ENCODE data around the gene CTXN3. TPM values are rescaled to one million over a fixed set of nuclear protein-coding genes. Genes with fewer than 3 reads are reported as not detected.
A peak's percentile ranks its signal among the peaks of the same experiment; 100 is the strongest.

CTXN3 gene
- total RNA-seq = not detected
- not detected for polyA plus RNA-seq (2013, experiment 1 of 2)
- not detected for polyA plus RNA-seq (2013, experiment 2 of 2)
- long read RNA-seq, experiment 1 = 0 reads
- long read RNA-seq, experiment 2 = 0 reads
- long read RNA-seq, experiment 3 = 0 reads
- long read RNA-seq, experiment 4 = 0 reads

- Histone ChIP-seq H3K9ac (ENCODE audit: extremely low read depth, low read length, poor library complexity, severe bottlenecking) (no peak within 1 kb of the TSS), H3K27me3 (ENCODE audit: control insufficient read depth, insufficient read depth, low read length, poor library complexity, severe bottlenecking) (no peaks in the 10 kb centered on the region), H3K4me3 (ENCODE audit: low read length) (no peak within 1 kb of the TSS), H3K9me3 (ENCODE audit: control insufficient read depth, low read length) (no peaks in the 10 kb centered on the region), H3K27ac (ENCODE audit: low read depth, low read length) (no peak within 1 kb of the TSS), H3K36me3 (ENCODE audit: control insufficient read depth, insufficient read depth, low read length) (no peaks in the 10 kb centered on the region), H3K4me1 (ENCODE audit: control insufficient read depth, insufficient read depth, low read length) (peaks cover 11% of the 10 kb centered on the region)
- H3K4me3 Mint-ChIP-seq = no peak within 1 kb of the TSS
- no peak for DNase-seq
- H3K27ac Mint-ChIP-seq = no peak within 1 kb of the TSS
- no peaks in the 10 kb centered on the region for H3K9me3 Mint-ChIP-seq
- no peaks in the 10 kb centered on the region for H3K36me3 Mint-ChIP-seq (ENCODE audit: low read depth)
- TF ChIP-seq CTCF (conservative IDR thresholded peaks at IDR 0.05) = no peak
- WGBS, 2 experiments (ENCODE audit: insufficient coverage in 1 of 2, insufficient read length in 1 of 2) = 60 to 71% methylated on average over 7 of the region's 7 CpGs
- H3K27me3 Mint-ChIP-seq (ENCODE audit: insufficient read depth) = no peaks in the 10 kb centered on the region
- peaks cover 26% of the 10 kb centered on the region for H3K4me1 Mint-ChIP-seq
Measured at GRCh38 chr5:127649018-127649439, at the start of gene CTXN3. Gene CTXN3 (plus strand): TSS chr5:127649082. CDS start chr5:127657522, 8,440 bp downstream.

- no peak overlapping the region for H3K27ac Mint-ChIP-seq
- no peak overlapping the region for H3K4me3 Mint-ChIP-seq
- H3K36me3 Mint-ChIP-seq (ENCODE audit: low read depth) = no peaks in the 10 kb centered on the region
- Histone ChIP-seq H3K27me3 (ENCODE audit: control insufficient read depth, insufficient read depth, low read length, poor library complexity, severe bottlenecking) (peaks cover 60% of the 10 kb centered on the region), H3K9me3 (ENCODE audit: control insufficient read depth, low read length) (no peaks in the 10 kb centered on the region), H3K4me3 (ENCODE audit: low read length) (no peak overlapping the region), H3K9ac (ENCODE audit: extremely low read depth, low read length, poor library complexity, severe bottlenecking) (no peak overlapping the region), H3K36me3 (ENCODE audit: control insufficient read depth, insufficient read depth, low read length) (no peaks in the 10 kb centered on the region), H3K4me1 (ENCODE audit: control insufficient read depth, insufficient read depth, low read length) (peaks cover 9% of the 10 kb centered on the region), H3K27ac (ENCODE audit: low read depth, low read length) (no peak overlapping the region)
- peaks cover 27% of the 10 kb centered on the region for H3K4me1 Mint-ChIP-seq
- H3K27me3 Mint-ChIP-seq (ENCODE audit: insufficient read depth) = peaks cover 20% of the 10 kb centered on the region
- TF ChIP-seq CTCF (conservative IDR thresholded peaks at IDR 0.05) = no peak
- peak; percentile 31 for DNase-seq
- WGBS, 2 experiments (ENCODE audit: insufficient coverage in 1 of 2, insufficient read length in 1 of 2) = 72 to 91% methylated on average over 2 to 3 of the region's 3 CpGs
- H3K9me3 Mint-ChIP-seq = no peaks in the 10 kb centered on the region
Measured at GRCh38 chr5:127599320-127599719, 49.6 kb upstream of the CTXN3 start.

- no peaks in the 10 kb centered on the region for H3K9me3 ChIP-seq (ENCODE audit: control insufficient read depth, low read length)
- TF ChIP-seq CTCF (conservative IDR thresholded peaks at IDR 0.05) = no peak
- Mint-ChIP-seq H3K27me3 (ENCODE audit: insufficient read depth) (peaks cover 20% of the 10 kb centered on the region), H3K9me3 (no peaks in the 10 kb centered on the region), H3K4me3 (no peak overlapping the region), H3K4me1 (peaks cover 27% of the 10 kb centered on the region), H3K27ac (no peak overlapping the region), H3K36me3 (ENCODE audit: low read depth) (no peaks in the 10 kb centered on the region)
- no peaks in the 10 kb centered on the region for H3K36me3 ChIP-seq (ENCODE audit: control insufficient read depth, insufficient read depth, low read length)
- 92 to 93% methylated on average over 3 to 4 of the region's 4 CpGs for WGBS, 2 experiments (ENCODE audit: insufficient coverage in 1 of 2, insufficient read length in 1 of 2)
- H3K9ac ChIP-seq (ENCODE audit: extremely low read depth, low read length, poor library complexity, severe bottlenecking) = no peak overlapping the region
- H3K4me3 ChIP-seq (ENCODE audit: low read length) = no peak overlapping the region
- H3K27ac ChIP-seq (ENCODE audit: low read depth, low read length) = no peak overlapping the region
- DNase-seq = no peak
- H3K4me1 ChIP-seq (ENCODE audit: control insufficient read depth, insufficient read depth, low read length) = peaks cover 9% of the 10 kb centered on the region
- peaks cover 58% of the 10 kb centered on the region for H3K27me3 ChIP-seq (ENCODE audit: control insufficient read depth, insufficient read depth, low read length, poor library complexity, severe bottlenecking)
Measured at GRCh38 chr5:127599847-127600246, 49.0 kb upstream of the CTXN3 start.

All from endodermal cell (in vitro differentiated cells).